HL-60 (cell line): Measurements from ENCODE around the gene TYMP.

Source experiments
- DNase-seq, 2 experiments: peaks; one replicate each; pipeline ENCODE4 v3.0.0-alpha.2; 2010 to 2020; ENCODE audit warnings: low read depth in 1 of 2, low spot score in 1 of 2
- H3K27ac ChIP-seq: fragments of 250-450 bp; sonication (Bioruptor Pico); replicated peaks from 2 replicates; pipeline ENCODE4 v1.5.1; 2020; ENCODE audit warnings: mild to moderate bottlenecking, moderate library complexity
- H3K27me3 ChIP-seq: fragments of 250-450 bp; sonication (Bioruptor Pico); 2 replicates; pipeline ENCODE4 v1.5.1; 2021; ENCODE audit warnings: mild to moderate bottlenecking, moderate library complexity; ENCODE audit not compliant: insufficient read depth, poor library complexity, severe bottlenecking
- H3K4me3 ChIP-seq: replicated peaks from 2 replicates; pipeline ENCODE4 v1.5.1; 2011; ENCODE audit warnings: mild to moderate bottlenecking, control low read depth, low read length; ENCODE audit not compliant: insufficient read depth
- GABPA ChIP-seq: IDR thresholded peaks from 2 replicates; pipeline ENCODE4 v1.6.1; 2012; ENCODE audit warnings: low read depth
- POLR2AphosphoS5 ChIP-seq: IDR thresholded peaks from 2 replicates; pipeline ENCODE4 v1.6.1; 2012; ENCODE audit warnings: low read depth
- SPI1 ChIP-seq: IDR thresholded peaks from 2 replicates; pipeline ENCODE4 v1.6.1; 2012; ENCODE audit warnings: low read depth, mild to moderate bottlenecking, borderline replicate concordance
- TF ChIP-seq, protein P1 (sequence below): IDR thresholded peaks from one replicate; pipeline ENCODE4 v1.5.1; 2011; ENCODE audit warnings: low read length, control low read depth, inconsistent platforms; ENCODE audit not compliant: insufficient read depth
- TF ChIP-seq, protein P2 (sequence below): IDR thresholded peaks from 2 replicates; pipeline ENCODE4 v1.6.1; 2012; ENCODE audit warnings: low read depth; ENCODE audit not compliant: insufficient replicate concordance

The TYMP gene

DNA sequence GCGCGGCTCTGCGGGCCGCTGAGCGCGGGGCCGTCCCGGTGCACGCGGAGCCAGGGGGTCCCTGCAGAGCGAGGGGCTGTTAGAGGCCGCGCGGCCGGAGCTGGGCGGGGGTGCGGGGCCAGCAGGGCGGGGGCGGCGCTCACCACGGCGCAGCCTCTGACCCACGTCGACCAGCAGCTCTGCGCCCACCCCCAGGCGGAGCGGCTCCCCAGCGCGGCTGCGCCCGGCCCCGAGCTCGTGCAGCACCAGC, 4.0 kb downstream of the TYMP start:
- TF ChIP-seq POLR2AphosphoS5 (no peak), SPI1 (no peak), GABPA (no peak)
- TF ChIP-seq, protein P1, sequence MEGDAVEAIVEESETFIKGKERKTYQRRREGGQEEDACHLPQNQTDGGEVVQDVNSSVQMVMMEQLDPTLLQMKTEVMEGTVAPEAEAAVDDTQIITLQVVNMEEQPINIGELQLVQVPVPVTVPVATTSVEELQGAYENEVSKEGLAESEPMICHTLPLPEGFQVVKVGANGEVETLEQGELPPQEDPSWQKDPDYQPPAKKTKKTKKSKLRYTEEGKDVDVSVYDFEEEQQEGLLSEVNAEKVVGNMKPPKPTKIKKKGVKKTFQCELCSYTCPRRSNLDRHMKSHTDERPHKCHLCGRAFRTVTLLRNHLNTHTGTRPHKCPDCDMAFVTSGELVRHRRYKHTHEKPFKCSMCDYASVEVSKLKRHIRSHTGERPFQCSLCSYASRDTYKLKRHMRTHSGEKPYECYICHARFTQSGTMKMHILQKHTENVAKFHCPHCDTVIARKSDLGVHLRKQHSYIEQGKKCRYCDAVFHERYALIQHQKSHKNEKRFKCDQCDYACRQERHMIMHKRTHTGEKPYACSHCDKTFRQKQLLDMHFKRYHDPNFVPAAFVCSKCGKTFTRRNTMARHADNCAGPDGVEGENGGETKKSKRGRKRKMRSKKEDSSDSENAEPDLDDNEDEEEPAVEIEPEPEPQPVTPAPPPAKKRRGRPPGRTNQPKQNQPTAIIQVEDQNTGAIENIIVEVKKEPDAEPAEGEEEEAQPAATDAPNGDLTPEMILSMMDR = no peak
- TF ChIP-seq, protein P2, sequence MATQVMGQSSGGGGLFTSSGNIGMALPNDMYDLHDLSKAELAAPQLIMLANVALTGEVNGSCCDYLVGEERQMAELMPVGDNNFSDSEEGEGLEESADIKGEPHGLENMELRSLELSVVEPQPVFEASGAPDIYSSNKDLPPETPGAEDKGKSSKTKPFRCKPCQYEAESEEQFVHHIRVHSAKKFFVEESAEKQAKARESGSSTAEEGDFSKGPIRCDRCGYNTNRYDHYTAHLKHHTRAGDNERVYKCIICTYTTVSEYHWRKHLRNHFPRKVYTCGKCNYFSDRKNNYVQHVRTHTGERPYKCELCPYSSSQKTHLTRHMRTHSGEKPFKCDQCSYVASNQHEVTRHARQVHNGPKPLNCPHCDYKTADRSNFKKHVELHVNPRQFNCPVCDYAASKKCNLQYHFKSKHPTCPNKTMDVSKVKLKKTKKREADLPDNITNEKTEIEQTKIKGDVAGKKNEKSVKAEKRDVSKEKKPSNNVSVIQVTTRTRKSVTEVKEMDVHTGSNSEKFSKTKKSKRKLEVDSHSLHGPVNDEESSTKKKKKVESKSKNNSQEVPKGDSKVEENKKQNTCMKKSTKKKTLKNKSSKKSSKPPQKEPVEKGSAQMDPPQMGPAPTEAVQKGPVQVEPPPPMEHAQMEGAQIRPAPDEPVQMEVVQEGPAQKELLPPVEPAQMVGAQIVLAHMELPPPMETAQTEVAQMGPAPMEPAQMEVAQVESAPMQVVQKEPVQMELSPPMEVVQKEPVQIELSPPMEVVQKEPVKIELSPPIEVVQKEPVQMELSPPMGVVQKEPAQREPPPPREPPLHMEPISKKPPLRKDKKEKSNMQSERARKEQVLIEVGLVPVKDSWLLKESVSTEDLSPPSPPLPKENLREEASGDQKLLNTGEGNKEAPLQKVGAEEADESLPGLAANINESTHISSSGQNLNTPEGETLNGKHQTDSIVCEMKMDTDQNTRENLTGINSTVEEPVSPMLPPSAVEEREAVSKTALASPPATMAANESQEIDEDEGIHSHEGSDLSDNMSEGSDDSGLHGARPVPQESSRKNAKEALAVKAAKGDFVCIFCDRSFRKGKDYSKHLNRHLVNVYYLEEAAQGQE = no peak
- Histone ChIP-seq H3K27ac (peak overlapping the region; percentile 91), H3K27me3 (no peaks in the 10 kb centered on the region), H3K4me3 (peak overlapping the region; percentile 70)
- no peak for DNase-seq

DNA sequence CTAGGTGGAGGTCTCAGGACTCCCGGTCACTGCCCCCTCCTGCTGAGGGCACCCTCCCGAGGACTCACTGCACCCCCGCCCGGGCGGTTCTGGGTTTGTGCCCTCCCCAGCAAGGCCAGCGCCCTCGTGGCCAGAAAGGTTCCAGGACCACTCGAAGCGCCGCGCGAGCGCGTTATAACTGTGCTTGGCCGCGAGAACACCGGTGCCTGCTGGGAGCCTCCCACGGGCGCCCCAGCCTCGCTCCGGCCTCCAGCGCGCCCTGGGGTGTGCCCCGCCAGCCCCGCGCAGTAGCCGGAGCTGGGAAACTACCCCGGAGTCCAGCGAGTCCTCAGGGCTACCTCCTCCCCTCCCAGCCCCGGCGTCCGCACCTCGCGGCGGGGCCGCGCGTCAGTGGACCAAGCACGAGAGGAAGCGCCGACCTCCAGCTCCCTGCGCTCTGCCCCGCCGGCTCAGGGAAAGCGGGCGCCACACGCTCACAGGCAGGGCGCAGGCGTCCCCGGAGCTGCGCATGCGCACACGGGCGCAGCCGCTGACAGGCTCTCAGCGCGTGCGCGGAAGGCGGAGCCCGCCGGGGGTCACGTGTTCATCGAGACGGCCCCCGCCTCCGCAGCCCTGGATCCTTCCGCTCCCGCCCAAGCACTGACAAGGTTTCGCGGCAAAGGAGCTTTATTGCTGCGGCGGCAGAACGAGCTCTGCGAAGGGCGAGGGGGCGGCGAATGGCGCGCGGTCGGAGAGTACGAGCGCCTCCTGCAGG, 4.5 kb downstream of the TYMP start, which contains the start of gene SCO2:
Gene SCO2 (minus strand): TSS at position 495 of the 754 bp plus-strand sequence. CDS start 1,187 bp downstream, outside the sequence.
- Histone ChIP-seq H3K27me3 (no peaks in the 10 kb centered on the region), H3K27ac (peak within 1 kb of the TSS; percentile 91), H3K4me3 (peak within 1 kb of the TSS; percentile 70)
- no peak for TF ChIP-seq GABPA
- peak; percentile 72; the same call in 1 of the 2 replicates for TF ChIP-seq POLR2AphosphoS5
- TF ChIP-seq, protein P2 = no peak
- peak; percentile 10; the same call in 1 of the 2 replicates for TF ChIP-seq SPI1
- TF ChIP-seq, protein P1 = peak; percentile 1
- DNase-seq = peak; percentile 93 to 96

DNA sequence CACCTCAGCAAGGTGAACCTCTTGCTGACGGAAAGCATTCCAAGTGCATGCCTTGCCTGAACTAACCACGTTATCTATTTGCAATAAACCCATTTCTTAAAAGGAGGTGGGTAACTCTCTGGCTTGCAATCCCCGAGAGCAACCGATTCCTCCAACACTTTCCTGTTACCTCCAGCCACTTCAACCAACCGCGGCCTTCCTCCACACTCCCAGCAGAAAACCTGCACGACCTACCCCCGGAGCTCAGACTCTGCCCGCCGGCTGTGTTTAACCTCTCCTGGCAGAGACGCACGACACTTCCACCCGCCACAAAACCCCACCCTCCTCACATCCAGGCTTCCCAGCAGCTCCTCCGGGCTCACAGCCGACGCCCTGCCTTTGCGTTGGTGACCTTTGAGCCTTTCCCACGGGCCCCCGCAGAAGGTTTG, 5.1 kb downstream of the TYMP start:
- H3K4me3 ChIP-seq = peak overlapping the region; percentile 70
- no peaks in the 10 kb centered on the region for H3K27me3 ChIP-seq
- TF ChIP-seq, protein P1 = no peak
- TF ChIP-seq, protein P2 = no peak
- TF ChIP-seq SPI1 (no peak), POLR2AphosphoS5 (no peak; the same call in 1 of the 2 replicates), GABPA (no peak)
- peak in 1 of 2 experiments; percentile 43 for DNase-seq
- H3K27ac ChIP-seq = peak overlapping the region; percentile 91
